SK-N-DZ (cell line): Measurements from ENCODE around the gene SMPD3.

Source experiments
- DNase-seq: peaks from one replicate; pipeline ENCODE4 v3.0.0-alpha.2; 2015; ENCODE audit warnings: low spot score

The SMPD3 gene

DNA sequence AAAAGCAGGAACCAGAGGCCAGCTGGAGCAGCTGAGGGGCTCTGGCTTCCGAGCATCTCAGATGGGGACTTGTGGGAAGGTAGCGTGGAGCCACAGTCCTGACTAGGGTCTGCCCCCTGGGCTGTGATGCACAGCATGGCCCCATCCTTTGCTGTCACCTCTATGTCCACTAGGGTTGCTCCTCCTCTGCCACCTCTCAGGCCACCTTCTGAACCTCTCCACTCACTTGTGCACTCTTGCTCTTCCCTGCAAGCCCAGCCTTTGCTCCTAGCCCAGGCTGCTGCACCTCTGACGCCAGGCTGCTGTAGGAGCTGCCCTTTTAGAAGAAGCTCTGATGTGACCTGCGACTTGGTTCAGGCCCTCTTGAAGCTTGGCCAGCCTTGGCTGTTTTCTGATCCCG is 24.3 kb upstream of the SMPD3 start:
- DNase-seq, result no peak

DNA sequence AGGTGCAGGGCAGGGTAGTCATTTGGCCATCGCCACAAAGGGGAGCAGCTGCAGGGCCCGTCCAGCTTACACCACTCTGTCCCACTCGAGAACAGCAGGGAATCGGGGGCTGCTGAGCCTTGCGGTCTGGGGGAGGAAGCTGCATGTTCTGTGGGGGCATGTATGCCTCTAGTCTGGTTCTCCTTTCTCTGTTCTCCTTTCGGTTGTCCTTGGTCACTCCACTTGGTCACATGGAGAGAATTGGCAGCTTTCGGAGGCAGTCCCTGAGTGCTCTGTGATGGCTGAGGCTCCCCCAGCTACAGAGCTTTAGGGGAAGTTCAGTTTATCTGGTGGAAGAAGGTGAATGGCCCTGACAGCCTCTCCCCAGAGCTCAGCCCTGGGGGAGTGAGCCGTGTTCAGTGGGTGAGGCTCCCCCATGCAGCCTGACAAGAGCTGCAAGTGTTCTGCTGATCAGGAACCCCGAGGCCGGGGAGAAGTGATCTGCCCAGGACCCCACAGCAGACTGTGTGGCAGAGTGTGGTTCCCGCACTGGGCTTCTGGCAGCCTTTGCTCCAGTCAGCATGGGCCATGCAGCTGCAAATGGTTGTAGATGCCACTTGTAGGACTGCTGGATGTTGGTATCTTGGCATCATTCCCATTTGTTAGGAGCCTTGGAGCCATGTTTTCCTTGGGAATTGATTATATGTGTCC is 22.3 kb upstream of the SMPD3 start:
- no peak for DNase-seq

- no peak for DNase-seq
These were observed 21.6 kb upstream of the SMPD3 start for GRCh38 chr16:68469796-68470460.

GRCh38 chr16:68468842-68469241 is 20.5 kb upstream of the SMPD3 start:
- no peak for DNase-seq

DNA sequence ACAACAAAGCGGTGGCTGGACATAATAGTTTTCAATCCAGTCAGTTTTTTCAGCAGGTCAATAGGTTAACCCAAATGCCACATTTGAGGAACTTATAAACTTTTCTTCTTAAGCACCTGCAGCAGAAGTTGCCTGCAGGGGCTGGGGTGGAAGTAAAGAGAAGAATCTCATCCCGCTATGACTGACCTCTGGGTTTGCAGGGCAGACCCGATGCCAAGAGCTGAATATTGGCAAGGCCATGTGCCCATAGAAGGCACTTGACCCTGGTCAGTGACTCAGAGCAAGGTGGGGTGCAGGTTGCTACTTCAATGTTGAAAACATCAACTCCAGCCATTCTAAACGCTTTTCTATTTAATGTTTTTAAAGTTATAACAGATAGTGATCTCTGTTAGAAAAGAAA is 17.9 kb upstream of the SMPD3 start:
- no peak for DNase-seq

GRCh38 chr16:68463904-68464303 is 15.6 kb upstream of the SMPD3 start:
- no peak for DNase-seq

DNA sequence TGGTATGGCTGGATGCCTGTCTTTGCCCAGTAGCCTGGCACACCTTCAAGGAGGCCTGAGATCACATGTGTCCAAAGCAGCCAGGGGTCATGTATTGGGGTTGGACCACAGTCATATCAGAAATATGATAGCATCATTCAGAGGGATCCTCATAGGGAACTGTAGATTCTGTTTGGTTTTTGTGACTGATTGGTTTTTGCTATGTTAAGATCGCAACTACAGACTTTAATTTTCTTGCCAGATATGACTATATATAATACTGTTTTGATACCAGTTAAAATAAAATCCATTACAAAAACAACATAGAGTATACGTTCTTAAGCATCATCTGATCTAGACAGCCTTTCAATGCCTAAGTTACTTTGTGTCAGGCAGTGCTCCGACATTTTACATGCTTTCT is 11.8 kb upstream of the SMPD3 start:
- no peak for DNase-seq

- no peak for DNase-seq
These were observed 11.1 kb upstream of the SMPD3 start for GRCh38 chr16:68459457-68459856.

DNA sequence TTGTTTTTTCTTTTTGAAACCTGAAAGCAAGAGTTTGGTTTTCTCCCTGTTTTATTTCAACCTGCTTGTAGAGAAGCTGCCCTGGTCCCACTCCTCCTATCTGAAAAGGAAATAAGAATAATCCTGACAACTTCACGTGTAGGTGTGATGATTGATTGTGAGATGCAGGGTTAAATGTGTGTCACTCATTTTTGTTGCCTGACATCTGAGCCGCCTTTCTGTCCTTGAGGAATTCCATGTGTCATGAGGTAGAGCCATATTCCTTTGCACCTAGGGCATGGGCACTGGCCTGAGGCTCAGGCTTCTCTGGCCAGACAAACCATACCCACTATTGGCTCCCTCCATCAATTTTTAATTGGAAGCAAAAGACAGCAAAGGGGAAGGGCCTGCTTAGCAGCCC is 10.2 kb upstream of the SMPD3 start:
- DNase-seq, result no peak

DNA sequence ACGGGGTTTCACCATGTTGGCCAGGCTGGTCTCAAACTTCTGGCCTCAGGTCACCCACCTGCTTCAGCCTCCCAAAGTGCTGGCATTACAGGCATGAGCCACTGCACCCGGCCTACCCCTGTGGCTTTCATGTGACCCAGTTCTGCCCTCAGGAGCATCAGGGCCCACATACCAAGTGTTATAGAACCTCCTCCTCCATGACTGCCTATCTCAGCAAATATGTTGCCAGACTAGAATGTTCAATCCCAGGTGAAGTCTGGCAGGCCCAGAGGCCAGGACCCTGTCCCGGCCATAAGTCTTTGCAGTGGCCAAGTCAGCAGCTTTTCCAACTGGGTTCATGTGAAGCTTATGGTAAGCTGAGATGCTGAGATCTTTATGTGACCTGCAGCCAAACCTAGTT is 9.8 kb upstream of the SMPD3 start:
- no peak for DNase-seq

- DNase-seq, result no peak
These were observed 7.3 kb upstream of the SMPD3 start for GRCh38 chr16:68455631-68456030.

DNA sequence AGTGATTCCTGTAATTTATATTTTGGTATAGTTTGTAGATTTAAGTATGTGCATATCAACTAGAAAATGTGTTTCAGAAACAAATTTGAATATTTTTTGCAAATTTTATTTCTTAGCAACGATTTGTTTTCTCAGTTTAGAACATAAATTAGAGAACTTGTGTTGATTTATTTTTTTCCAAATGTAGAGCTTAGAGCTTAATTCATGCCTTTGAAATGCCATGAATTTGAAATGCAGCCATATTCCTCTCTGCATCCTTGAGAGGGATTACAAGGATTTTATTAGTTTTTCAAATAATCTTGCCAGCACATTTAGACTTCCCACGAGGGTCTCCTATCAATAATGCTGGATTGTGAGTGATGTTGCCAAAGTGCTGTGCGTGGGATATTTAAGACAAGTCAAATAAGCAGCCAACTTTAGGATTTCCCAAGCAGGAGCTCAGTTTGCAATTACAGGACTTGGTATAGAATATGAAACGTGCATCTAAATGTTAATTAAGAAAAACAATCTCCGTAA is 6.7 kb upstream of the SMPD3 start:
- DNase-seq, result no peak

DNA sequence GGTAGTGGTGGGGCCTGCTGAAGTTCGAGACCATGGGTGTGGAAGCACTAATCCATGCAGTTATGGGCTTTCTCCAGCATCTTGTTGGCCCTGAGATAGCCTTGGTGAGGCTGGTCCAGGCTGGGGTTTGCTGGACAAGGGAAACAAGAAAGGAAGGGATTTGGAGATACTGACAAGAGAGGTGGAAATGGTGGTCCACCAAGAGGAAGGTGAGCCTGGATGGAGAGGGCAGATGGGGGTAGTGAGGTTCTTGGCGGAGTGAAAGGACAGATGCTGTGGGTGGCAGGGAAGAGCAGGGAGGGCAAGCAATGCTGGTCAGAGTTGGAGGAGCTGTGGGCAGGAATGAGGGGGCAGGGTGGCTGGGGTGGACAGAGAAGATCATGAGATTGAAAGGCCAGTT is 5.5 kb upstream of the SMPD3 start:
- DNase-seq, result no peak

- no peak for DNase-seq
These were observed 3.9 kb upstream of the SMPD3 start for GRCh38 chr16:68452176-68452575.

GRCh38 chr16:68451676-68452075 is 3.4 kb upstream of the SMPD3 start:
- DNase-seq, result no peak

GRCh38 chr16:68450741-68451255 is 2.5 kb upstream of the SMPD3 start:
- no peak for DNase-seq

DNA sequence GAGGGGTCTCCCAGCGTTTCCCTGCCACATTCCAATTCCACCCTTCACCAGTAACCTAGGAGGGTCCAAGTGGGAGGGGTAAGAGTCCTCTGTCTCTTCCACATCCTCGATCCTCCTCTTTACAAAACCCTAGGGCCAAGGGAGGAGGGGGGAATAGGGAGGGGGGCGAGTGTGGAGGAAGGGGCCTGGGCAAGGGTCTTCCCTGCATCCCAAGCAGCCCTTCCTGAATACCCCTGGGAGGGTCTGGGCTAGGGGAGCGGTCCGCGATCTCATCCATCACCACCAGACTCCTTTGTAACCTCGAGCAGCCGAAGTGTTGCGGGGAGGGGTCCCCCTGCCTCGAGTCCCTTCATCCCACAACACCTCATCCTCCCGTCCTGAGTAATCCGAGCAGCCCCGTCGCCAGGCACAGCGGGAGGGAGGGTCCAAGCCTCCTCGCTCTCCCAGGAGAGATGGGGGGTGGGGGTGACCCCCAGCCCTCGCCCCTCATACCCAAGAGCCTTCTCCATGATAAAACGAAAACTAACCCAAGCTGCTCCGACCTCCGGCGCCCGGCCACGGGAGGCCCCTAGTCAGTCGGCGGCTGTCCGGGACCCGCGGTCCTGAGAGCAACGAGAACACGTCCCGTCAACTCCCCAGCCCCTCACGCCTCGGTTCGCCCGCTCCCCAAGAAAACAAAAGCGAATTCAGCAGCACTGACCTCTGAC is 502 bp downstream of the SMPD3 start:
- peak; percentile 60 for DNase-seq

DNA sequence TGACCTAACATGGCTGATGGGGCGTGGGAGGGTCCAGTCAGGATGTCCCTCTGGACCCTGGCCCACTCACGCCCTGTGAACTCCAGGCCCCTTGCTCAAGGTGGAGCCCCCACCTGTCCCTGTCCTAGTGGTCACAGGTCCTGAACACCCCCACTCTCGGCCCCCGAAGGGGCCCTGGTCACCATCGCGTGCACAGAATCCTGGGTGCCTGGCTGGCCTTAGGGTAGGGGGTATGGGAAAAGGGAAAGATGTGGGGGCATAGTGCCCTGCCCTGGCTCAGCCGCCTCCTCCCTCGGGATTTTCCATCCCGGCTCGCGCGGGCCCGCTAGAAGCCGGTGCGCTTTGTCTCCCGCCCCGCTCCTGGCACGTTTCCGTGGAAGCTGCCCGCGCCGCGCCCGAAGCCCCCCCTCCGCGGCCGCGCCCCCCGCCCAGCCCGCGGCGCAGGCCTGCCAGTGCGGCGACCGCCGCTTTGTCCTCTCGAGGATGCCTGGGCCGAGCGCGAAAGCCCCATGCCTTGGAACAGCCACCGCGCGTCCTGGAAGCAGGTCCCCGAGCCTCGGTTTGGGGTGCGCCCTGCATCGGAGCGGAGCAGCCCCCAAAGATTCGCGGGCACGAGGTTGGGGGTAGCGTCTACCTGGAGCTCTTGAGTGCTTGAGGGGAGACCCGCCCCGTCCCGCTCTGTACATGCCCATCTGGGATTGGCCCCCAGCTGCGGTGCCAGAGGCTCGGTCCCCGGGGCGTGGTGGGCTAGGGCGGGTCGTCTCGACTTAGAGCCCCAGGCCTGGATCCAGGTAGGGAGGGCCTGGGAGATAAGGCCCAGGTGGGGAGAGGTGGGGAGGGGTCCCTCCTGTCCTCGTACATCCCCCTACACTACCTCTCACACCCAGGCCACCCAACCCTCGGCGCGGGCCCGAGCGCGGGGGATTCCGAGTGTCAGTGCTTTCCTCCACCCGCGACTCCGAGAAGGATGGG is 1.3 kb downstream of the SMPD3 start:
- DNase-seq, result peak; percentile 22

DNA sequence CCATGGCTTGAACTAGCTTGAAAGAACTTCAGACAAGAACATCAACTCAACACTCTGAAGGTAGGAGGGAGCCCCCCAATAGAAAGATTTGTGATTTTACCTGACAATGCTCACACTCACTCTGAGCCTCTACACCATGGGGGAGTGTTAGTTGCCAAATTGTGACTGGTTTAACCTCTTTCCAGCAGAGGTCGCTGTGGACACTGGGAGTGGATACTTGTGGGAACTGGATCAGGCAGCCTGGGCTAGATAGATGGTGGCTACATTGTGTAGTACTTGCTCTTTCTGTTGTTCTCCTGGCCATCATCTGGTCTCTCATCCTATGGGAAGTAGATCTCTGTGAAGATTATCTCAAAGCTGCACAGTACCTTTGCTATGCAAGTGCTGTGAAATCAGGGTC is 2.9 kb downstream of the SMPD3 start:
- peak; percentile 79 for DNase-seq

DNA sequence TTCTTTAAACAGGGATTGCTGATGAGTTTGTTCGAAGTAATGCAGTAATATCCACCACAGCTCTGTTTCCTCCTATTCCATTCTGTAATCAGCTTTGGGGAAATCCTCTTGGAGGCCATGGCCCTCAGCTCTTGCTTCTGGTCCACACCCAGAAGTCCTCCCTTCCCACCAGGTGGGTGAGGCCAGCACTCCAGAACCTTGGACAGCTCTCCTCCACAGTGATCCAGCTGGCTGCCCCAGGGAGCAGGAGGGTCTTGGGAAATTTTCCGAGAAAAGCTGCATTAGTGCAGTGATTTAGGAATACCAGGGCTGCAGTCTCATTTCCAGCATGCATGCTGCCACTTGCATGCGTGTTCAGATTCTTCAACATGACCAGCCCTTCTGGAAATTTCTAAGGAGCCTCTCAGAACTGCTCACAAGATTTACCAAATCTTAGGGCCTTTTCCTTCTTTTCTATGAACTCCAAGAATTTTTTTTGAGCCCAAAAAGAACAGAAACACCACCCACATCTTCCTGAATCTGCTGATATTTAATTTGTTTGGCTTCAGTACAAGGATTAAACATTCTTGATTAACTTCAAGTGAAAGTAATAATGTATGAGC is 4.2 kb downstream of the SMPD3 start:
- no peak for DNase-seq

DNA sequence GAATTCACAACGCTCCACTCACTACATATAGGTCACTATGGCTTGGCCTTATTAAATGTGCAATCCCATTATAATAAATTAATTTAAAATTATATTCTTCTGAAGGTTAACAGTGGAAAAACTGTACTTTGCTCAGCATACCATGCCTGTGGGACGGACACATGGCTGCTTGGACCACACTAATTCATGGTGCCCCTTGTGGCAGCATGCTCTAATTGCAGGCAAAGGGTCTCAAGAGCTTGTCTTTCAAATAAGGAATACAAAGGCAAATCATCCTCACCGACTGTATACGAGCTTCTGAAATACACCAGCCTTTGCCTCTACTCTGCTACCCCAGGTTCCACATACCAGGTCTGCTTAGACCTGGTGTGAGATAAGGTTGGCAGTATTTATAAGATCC is 11.7 kb downstream of the SMPD3 start:
- DNase-seq, result no peak
